ENCODE data around the gene ANP32E.
A peak's percentile ranks its signal among the peaks of the same experiment; 100 is the strongest.
"Not testable (repeated sequence)": the region's sequence is repeated elsewhere in the genome, so short reads cannot be mapped to it uniquely, and the experiment has no call there.

The ANP32E gene

GRCh38 chr1:150256554-150257341, 20.8 kb upstream of the ANP32E start:
- DNase-seq (ENCODE audit: low read depth) = no peak

DNA sequence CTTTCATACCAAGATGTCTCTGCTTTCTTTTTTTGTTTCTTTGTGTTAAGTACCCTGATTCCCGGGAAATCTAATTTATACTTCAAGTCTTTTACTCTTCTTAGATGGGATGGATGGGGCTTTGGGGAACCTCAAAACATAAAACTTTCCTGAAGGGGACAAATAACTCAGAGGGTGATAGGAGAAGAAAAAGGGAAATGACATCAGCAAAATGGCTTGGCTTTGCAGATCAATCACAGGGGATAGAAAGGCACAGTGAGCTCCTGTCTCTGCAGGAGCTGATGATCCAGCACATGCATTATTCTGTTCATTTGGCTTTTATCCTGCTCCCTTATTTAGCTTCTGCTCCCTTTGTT, 20.3 kb upstream of the ANP32E start:
- DNase-seq (ENCODE audit: low read depth) = no peak

- DNase-seq (ENCODE audit: low read depth) = no peak
These were observed 14.0 kb upstream of the ANP32E start for GRCh38 chr1:150249936-150250335.

GRCh38 chr1:150243003-150243402, 7.1 kb upstream of the ANP32E start:
- no peak for DNase-seq (ENCODE audit: low read depth)

- DNase-seq (ENCODE audit: low read depth) = no peak
These were observed 1.8 kb upstream of the ANP32E start for GRCh38 chr1:150237746-150238145.

DNA sequence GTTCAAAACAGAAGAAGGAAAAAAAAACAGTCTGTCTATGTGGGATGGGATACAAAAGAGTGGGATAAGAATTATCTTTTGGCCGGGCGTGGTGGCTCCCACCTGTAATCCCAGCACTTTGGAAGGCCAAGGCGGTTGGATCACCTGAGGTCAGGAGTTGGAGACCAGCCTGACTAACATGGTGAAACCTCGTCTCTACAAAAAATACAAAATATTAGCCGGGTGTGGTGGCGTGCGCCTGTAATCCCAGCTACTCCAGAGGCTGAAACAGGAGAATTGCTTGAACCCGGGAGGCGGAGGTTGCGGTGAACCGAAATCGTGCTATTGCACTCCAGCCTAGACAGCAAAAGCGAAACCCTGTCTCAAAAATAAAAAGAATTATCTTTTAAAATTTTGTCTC, 1.3 kb upstream of the ANP32E start:
- not testable (repeated sequence) for DNase-seq (ENCODE audit: low read depth)

GRCh38 chr1:150236614-150237100, 745 bp upstream of the ANP32E start:
- DNase-seq (ENCODE audit: low read depth) = no peak

DNA sequence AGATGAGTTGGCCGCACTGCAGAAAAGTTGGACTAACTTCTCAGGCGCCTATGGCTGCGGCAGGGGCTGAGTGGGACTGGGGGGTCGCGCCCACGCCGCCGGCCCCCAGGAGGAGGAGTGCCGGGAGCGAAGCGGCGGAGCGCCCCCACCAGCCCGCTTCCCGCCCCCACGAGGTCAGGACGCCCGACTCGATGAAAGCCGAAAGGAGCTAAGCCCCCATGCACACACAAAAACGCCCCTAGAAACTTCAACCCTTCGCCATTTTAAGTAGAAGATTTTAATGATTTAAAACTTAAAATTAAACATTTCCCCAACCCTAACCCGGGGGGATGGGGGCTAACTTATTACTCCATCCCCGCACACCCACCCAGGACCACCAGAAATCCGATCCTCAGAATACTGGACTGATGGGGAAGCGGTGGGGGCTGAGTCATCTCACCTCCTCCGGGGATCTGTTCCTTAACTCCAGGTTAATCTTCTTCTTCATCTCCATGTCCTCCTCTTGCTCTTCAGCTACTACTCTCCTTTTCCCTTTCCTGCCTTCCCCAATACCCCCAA, 539 bp downstream of the ANP32E start:
- no peak for DNase-seq (ENCODE audit: low read depth)

DNA sequence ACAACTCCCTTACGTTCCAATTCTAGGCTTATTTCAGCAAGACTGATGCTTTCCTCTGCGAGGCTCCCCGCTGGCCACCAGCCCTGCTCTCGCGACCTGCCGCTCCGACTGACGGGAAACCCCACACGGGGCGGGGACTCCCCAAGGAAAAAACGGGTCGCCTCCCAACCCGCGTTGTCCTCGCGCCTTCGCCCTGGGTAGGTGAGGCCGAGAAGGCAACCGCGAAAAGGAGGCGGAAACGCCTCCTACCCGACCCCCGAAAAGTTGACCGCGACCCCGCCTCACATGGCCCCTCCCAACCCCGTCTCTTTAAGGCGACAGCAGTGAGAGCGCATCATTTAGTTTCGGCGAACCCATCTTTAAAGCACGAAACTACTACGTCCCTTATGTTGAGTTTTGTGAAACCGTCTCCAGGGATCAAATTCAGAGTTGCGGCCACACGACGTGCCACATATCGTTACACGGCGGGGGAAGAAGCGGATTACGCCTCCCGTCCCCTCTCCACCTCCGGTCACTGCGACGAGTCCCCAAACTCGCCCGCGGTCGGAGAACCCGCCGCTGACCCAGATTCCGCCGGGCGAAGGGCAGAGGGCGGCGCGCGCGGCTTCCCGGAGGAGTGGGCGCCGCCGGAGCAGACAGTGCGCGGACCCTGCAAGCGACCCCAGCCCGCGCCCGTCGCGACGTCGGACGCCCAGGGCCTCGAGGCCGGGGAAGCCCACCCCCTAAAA, 1.2 kb downstream of the ANP32E start:
- DNase-seq (ENCODE audit: low read depth) = peak; percentile 78

DNA sequence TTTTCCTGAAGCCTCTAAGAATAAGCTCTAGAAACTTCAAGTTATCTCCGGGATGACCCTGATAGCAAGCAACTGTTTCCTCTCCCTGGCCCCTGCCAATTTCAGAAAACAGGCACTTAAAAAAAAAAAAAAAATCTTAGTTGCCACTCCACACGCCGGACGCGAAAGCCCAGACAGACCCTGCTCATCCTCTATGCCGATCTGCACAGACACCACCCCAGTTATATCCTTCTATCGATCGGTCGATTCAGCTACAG, 1.7 kb downstream of the ANP32E start:
- DNase-seq (ENCODE audit: low read depth) = no peak

- DNase-seq (ENCODE audit: low read depth) = no peak
These were observed 2.3 kb downstream of the ANP32E start for GRCh38 chr1:150233359-150234308.

DNA sequence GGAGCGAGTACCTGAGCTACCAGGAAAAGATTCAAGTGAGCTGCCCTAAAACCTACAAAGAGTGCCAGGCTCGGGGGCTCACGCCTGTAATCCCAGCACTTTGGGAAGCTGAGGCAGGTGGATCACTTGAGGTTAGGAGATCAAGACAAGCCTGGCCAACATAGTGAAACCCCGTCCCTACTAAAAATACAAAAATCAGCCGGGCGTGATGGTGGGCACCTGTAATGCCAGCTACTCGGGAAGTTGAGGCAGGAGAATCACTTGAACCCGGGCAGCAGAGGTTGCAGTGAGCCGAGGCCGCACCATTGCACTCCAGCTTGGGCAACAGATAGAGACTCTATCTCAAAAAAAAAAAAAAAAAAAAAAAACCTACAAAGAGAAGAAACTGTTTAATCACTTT, 3.0 kb downstream of the ANP32E start:
- DNase-seq (ENCODE audit: low read depth) = not testable (repeated sequence)

DNA sequence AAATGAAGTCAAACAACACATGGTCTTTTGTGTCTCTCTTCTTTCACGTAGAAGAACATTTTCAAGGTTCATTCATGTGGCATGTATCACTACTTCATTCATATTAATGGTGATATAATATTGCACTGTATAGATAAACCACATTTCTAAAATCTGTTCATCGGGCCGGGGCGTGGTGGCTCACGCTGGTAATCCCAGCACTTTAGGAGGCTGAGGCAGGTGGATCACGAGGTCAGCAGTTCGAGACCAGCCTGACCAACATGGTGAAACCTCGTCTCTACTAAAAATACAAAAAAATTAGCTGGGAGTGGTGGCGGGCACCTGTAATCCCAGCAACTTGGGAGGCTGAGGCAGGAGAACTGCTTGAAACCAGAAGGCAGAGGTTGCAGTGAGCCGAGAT, 7.7 kb downstream of the ANP32E start:
- DNase-seq (ENCODE audit: low read depth) = not testable (repeated sequence)

DNA sequence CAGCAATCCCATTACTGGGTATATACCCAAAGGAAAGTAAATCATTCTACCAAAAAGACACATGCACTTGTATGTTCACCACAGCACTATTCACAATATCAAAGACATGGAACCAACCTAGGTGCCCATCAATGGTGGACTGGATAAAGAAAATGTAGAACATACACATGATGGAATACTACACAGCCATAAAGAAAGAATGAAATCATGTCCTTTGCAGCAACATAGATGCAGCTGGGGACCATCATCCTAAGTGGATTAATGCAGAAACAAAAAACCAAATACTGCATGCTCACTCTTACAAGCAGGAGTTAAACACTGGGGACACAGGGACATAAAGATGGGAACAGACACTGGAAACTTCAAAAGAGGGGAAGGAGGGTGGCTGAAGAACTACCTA, 8.7 kb downstream of the ANP32E start:
- DNase-seq (ENCODE audit: low read depth) = no peak

DNA sequence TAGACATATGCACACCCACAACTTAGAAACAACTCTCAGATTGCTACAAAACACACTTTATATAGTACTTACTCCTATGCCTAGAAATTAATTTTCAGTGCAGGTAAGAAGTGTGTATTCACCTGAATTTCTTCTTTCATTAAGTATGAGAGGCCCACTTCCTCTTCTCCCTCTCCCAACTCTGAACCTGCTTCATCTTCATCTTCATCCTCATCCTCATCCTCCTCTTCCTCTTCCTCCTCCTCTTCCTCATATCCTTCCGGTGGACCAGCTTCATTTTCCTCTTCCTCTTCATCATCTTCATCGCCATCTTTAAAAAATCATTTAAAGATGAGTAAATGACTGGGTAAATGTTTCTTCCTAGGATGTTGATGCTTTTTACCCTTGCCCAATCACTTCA, 9.4 kb downstream of the ANP32E start:
- DNase-seq (ENCODE audit: low read depth) = no peak

DNA sequence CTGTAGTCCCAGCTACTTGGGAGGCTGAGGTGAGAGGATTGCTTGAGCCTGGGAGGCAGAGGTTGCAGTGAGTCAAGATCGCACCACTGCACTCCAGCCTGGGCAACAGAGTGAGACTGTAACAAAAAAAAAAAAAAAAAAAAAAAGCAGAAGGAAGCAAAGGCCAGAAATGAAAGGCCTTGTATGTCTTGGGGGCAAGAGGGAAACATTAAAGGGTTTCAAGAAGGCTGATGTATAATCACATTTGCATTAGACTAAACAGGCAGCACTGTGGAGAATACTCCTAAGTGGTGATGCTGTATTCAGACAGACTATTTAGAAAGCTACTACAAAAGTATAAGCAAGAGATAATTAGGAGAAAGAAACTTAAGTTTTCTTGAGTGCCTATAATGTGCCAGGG, 10.4 kb downstream of the ANP32E start:
- no peak for DNase-seq (ENCODE audit: low read depth)

DNA sequence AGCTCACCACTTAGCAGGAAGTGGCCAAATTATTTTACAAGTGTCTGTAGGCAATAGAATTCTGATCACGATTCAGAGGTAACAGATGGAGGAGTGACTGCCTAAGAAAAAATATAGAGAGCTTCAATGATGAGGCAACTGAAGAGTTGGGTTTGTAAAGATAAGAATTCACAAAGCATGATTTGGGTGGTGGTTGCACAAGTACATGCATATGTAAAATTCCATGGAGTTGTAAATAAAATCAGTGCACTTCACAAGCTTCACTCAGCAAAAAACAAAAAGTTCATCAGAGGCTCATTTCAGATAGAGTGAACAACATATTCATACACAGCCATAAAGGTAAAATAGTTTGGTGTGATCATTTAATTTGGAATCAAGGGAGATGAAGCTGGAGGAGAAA, 10.9 kb downstream of the ANP32E start:
- DNase-seq (ENCODE audit: low read depth) = no peak

DNA sequence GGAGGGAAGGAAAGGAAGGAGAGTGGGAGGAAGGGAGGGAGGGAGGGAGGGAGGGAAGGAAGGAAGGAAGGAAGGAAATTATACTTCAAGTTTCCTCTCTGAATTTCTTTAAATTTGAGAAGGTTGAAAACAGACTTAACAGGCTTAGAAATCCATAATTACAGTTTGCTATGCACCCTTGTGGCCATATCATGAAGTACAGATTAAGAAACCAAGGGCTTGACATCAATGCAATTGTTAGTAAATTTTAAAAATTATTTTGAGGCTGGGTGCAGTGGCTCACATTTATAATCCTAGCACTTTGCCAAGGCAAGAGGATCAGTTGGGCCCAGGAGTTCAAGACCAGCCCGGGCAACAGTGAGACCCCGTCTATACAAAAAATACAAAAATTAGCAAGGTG, 14.4 kb downstream of the ANP32E start:
- DNase-seq (ENCODE audit: low read depth) = no peak

DNA sequence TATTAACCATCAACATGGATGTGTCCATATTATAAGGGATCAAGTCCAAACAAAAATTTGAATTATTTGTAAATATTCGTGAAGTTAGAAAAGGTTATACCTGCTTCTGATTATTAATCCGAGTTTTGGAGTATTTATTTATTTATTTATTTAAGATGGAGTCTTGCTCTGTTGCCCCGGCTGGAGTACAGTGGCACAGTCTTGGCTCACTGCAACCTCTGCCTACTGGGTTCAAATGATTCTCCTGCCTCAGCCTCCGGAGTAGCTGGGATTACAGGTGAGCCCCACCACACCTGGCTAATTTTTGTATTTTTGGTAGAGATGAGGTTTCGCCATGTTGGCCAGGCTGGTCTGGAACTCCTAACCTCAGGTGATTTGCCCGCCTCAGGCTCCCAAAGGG, 20.1 kb downstream of the ANP32E start:
- not testable (repeated sequence) for DNase-seq (ENCODE audit: low read depth)

DNA sequence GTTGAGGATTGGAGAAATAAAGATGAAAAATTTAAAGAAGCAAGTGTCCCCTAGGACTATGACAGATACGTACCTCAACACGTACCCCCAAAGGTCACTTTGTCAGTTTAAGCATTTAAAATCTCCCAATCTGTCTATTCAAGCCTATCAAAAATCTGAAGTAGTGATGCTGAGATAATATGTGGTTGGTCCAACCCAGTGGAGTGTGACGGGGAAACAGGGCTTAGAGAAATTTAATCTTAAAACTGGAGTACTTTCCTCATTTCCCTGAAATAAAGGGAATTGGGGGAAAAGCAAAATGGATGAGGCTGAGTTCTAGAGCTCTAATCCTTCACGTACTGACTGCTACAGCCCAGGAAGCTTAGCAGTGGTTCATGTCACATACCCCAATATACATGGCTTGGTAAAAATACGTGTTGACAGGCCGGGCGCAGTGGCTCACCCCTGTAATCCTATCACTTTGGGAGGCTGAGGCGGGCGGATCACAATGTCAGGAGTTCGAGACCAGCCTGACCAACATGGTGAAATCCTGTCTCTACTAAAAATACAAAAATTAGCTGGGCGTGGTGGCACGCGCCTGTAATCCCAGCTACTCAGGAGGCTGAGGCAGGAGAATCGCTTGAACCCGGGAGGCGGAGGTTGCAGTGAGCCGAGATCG, 21.7 kb downstream of the ANP32E start:
- DNase-seq (ENCODE audit: low read depth) = not testable (repeated sequence)

DNA sequence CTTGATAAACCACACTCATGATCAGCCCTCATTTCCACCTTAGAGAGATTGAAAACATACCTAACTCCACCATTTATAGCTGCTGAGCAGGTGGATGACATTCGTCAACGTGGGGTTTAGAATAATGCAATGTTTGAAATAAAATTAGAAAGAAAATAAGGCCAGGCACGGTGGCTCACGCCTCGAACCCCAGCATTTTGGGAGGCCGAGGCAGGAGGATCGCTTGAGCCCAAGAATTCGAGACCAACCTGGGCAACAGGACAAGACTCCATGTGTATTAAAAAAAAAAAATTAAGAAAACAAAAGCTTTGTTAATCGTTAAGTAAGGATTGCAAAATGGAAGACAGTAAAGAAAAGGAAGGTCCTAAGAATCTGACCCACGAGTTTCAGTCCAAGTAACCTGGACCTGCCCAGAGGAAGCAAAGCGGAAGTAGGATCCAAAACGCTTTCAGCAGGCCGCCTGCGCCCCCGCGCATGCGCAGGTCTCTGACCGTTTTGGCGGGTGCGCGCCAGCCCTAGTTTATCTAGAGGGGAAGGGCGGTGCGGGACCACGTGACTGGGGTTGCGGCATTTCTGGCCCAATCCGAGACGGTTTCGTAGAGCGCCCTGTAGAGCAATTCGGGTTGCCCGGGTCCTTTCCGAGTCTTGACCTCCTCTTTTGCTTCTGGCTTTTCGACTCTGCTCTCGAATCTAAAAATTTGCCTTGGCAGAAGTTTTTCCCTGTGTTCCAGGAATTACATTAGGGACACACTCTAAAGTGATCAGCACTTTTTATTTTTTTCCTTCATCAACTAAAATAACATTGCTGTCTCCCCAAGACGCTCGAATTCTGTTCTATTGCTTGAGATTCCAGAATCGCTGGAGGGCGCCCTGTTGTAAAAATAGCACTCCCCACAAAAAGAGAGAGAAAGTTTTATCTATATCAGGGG, 22.5 kb downstream of the ANP32E start:
- DNase-seq (ENCODE audit: low read depth) = peak; percentile 85

Data from T follicular helper cell (primary cell).